RPMI7951 (cell line): ENCODE measurements around the gene POU6F2. TPM values are rescaled to one million over a fixed set of nuclear protein-coding genes. Genes with fewer than 3 reads are reported as not detected.
A peak's percentile ranks its signal among the peaks of the same experiment; 100 is the strongest.

ENCODE experiments used
- DNase-seq: peaks from one replicate; pipeline ENCODE4 v3.0.0-alpha.2; 2012; ENCODE audit warnings: low read depth
- total RNA-seq: library from RNA; depleted of rRNA; stranded (reverse); fragments of >200 nt; shearing (Covaris generic); gene quantifications from 2 replicates; pipeline ENCODE4 v1.2.3, GENCODE V29; 2014

Gene POU6F2
- total RNA-seq, 1 experiment from 2014 or later = not detected

DNA sequence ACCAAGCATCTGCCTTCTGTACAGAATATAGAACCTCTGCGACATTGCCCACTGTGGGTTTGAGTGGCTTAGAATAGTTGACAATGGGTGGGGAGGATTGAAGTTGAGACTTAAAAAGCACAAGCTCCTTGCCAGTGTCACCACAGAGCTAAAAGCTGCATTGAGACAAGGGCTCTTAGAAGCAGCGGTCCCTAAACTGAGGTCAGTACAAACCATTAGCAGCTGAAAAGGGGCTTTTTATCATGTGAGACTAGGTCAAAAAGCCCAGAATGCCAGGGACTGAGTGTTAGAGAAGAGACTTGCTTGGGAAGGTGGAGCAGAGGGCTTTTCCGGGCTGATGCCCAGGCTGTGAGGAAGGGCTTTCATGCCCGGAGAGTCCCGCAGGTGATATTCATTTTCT lies 91.3 kb downstream of the POU6F2 start:
- no peak for DNase-seq

- no peak for DNase-seq
Observed at GRCh38 chr7:39069896-39070881, 92.5 kb downstream of the POU6F2 start.

DNA sequence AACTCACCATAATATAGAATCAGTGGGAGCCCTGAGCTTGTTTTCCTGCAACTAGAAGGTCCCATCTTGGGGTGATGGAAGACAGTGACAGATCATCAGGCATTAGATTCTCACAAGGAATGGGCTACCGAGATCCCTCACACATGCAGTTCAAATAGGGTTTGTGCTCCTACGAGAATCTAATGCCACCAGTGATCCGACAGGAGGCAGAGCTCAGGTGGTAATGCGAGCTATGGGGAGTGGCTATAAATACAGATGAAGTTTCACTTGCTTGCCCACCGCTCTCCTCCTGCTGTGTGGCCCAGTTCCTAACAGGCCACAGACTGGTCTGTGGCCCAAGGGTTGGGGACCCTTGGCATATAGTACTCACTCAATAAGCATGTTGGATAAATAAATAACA lies 93.4 kb downstream of the POU6F2 start:
- DNase-seq = no peak

DNA sequence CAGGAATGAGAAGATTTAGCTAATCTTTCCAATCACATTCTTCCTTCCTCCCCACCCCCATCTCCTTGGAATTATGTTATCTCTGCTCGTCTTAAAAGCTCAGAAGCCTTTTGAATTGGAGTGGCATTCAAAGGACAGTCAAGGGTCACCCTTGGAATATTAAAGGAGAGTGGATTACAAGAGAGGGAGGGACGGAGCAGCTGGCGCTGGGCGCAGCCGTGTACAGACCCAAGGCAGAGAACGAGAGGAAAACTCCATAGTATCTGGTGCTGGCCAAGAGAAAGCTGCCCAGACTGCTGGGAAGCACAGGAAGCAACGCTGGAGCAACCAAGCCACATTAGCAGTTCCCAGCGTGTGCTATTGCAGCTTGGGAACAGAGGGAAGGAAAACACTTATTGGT lies 95.7 kb downstream of the POU6F2 start:
- DNase-seq = no peak

GRCh38 chr7:39075210-39075609 lies 97.5 kb downstream of the POU6F2 start:
- DNase-seq = no peak

DNA sequence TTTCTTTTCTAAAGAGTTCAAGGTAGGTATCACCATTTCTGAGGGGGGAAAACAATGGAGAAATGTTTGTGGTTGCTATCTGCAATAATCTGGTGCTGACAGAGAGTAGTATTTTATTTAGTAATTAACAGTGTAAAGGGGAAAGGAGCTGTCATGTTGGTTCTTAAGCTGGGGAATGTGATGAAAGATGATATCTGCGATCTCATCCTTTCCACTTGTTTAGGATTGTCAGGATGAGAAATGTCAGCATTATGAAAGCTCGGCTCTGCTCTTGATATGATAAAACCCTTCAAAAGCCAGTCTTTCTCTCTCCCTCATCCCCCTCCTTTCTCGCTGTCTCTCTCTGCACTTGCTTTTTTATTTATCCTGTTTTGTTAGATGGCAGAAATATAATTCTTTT lies 106.1 kb downstream of the POU6F2 start:
- no peak for DNase-seq

GRCh38 chr7:39084349-39084748 lies 106.6 kb downstream of the POU6F2 start:
- no peak for DNase-seq

DNA sequence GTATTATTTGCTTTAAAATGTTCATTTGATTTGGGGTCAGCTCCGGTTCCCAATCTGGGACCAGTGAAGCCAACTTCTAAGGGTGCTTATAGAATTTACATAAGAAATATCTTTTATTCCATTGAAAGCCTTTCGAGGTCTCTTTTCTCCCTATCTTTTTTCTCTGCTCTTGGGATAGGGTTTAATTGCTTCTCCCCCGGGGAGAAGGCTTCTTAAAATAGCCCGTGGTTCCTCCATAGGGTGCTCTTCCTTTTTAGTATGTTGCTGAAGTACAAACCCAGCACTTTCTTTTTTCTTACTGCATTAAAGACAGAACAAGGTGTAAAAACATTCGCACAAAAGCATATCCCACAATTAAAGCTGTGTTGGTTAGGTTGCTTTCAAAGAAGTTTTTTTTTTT lies 107.5 kb downstream of the POU6F2 start:
- no peak for DNase-seq

DNA sequence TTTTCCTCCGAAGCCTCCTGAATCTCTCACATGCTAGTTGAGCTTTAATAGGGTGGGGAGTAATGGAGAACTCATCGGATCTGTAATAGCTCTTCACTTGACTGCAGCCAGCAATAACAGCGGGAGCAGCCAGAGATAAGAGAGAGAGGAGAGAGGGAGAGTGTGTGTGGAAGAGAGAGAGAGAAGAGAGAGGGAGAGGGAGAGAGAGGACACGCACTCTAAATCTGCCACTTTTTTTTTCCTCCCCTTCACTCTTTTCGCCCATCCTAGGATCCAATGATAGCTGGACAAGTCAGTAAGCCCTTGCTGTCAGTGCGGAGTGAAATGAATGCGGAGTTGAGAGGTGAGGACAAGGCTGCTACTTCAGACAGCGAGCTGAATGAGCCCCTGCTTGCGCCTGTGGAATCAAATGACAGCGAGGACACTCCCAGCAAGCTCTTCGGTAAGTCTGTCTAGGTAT lies 107.9 kb downstream of the POU6F2 start:
- DNase-seq = peak; percentile 5

DNA sequence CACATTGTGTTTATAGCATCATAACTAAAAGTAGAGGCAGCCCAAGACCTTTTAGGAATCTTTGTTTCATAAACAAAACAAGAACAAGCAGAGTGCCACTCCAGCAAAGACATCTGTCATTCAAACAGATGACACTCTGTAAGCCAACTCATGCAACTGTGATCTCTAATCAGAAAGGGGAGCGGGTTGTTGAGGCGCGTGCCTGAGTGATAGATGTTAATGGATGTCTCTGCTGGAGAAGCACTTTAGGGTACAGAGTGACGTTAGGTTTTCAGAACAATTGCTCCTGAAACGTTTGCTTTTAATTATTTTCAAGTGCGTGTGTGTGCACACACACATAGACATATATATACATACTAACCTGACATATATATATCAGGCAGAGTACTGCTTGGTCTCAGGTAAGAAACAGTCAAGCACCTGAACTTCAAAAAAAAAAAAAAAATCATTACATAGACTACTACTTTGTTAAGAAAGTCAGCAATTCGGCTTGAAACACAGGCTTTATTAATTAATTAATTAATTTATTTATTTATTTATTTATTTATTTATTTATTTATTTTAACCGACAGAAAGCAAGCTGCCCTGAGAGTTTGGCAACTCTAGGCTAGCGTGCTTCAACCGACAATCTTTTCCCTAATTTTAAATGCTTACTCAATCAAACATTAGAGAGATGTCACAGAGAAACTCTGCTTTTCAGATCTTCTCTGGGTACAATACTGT lies 109.1 kb downstream of the POU6F2 start:
- no peak for DNase-seq

DNA sequence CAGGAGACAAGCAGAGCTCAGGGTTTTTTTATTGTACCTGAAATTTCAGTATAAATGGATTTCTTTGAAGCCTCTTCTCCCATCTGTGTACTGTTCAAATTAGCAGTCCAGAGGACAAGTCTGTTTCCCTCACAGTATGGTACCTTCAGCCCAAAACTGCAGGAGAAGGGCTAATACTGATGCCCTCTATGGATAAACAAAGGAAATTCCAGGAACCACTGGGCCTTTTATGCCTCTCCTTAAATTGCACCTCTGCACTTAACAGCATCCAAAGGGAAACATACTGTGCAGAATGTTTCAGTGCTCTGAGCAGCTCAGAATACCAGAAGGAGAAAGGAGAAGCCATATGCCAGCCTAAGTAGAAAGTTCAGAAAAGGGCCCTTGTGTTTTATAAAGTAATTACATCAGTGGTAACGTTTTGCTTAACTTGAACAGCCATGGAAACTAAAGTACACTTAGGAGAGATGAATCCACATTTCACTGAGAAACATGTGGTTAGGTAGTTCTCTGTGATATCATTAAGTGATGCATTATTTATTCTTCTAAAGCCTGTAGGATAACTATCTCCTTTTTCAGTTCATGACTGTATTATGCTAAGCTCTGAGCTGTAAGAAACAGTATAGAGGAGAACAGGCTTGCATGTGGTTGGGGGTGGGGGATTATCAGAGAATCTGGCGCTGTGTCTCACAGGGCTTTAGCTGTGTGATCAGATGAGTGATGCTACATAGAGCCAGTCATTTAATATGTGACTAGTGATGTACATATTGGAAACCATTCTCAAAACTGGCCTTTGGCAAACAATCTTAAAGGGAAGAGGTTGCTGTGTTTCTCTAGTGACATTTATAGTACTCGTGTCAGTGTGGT lies 111.3 kb downstream of the POU6F2 start:
- no peak for DNase-seq

DNA sequence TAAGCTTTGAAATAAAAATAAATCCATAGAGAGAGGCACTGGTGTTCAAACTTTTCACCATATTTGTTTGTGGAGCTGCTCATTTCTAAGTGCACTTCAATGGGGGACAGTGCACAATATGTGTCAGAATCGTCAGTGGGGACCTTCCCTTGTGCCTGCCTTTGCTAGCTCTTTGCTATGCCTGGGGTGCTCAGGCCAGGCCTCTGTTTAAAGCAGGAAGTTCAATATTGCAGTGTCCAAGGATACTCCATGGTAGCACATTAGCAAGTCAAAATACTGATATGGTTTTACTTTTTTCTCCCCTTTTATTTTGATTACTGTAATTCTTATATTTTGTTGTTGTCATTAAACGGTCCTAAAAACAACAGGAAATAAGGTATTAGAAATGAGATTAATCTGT lies 113.4 kb downstream of the POU6F2 start:
- no peak for DNase-seq

GRCh38 chr7:39091774-39092173 lies 114.1 kb downstream of the POU6F2 start:
- no peak for DNase-seq

DNA sequence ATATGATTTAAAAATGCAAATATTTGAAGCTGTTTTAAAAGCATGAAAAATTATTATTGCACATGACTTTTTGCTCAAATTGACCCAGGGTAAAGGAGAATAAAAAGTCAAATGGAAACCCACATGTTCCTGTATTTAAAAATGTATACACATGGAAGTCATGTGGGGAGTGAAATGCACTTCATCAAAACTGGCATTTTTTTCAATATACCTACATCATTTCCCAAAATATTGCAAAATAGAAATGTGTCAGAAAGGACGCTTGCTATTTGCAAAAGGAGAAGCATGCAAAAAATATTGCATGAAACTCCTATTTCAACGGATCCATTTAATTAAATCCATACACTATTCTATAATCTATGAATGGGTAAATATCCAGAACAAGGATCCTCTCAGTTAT lies 117.0 kb downstream of the POU6F2 start:
- DNase-seq = no peak

DNA sequence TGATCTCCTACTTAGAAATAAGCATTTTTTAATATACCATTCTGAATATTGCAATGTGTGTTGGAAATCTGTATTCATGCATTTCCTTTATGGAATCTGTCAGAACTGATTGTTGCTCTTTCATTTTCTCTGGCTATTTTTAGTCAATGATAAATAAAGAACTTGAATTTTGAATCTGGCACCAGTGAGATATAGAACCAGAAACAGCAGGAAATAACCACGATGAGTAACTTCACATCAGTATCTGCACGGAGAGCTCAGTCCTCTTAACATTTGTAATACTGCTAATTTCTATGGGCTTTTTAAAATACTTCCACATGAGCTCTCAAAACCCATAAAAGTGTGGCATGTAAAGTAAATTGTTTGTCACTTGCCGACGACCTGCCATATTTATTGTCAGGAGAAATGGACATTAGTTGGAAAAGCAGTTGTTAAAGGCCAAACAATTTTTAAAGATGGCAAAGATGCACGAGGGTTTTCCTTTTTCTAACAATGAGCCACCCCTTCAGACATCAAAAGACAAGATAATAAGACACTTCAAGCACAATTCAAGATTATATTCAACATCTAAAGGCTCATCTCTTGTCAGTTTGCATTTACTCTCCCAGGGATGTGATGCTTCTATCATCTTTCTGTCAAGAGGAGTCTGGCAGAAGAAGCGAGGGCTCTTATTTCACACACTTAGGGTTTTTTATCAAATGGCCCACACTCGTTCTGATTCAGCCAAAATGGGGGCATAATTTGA lies 118.3 kb downstream of the POU6F2 start:
- DNase-seq = no peak

DNA sequence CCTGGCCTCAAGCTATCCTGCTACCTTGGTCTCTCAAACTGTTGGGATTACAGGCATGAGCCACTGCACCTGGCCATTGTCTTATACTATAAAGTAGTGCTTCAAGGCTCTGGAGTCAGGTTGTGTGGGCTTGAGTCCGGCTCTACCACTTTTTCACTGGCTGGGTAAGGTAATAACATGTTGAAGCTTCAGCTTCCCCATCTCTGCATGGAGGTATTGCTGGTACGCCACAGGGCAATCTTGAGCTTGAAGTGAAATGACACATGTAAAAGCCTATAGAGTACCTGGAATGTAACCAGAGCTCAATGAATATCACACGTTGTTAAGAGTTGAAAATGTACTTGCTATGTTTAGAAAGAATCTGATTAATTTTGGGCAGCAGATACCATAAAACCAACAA lies 120.8 kb downstream of the POU6F2 start:
- no peak for DNase-seq

GRCh38 chr7:39099146-39099545 lies 121.4 kb downstream of the POU6F2 start:
- peak; percentile 36 for DNase-seq

GRCh38 chr7:39100270-39100669 lies 122.6 kb downstream of the POU6F2 start:
- no peak for DNase-seq

DNA sequence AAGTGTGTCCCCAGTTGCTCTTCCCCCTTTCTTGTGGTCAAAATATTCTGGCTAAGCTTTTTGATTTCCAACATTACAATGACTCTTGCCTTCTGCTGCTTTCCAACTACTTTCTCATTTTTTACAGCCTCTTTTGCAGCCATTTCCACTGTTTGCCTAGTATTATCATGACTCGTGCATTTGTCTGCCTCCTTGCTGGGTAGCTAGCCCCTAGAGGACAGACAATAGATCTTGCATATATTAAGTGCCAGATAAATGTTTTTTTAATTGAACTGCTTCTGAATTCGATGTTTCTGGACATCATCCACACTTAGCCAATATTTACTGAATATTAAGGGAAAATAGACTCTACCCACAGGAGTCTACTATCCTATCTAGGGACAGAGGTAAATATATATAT lies 124.5 kb downstream of the POU6F2 start:
- DNase-seq = no peak

- no peak for DNase-seq
Observed at GRCh38 chr7:39105720-39106119, 128.0 kb downstream of the POU6F2 start.

DNA sequence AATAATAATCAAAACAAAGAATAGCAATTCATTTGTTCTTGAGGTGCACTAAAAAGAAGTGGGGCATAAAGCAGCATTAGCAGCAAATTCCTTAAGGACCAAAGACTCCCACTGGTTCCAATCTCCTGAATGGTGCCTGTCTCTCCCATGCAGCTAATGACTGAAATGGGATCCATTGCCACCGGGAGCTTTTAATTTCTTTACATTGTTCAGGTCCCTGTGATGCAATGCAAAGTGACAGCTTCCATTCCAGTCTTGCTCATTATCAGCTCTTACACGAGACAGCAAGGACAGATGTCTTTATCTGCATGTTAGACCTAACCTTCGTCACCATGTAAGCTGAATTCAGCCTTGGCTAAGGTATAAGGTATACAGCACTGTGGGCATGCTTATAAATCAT lies 148.1 kb downstream of the POU6F2 start:
- DNase-seq = no peak
